IMR-90 (cell line): Measurements from ENCODE around the gene LYVE1. TPM values are rescaled to one million over a fixed set of nuclear protein-coding genes. Genes with fewer than 3 reads are reported as not detected.
"Not testable (repeated sequence)": the region's sequence is repeated elsewhere in the genome, so short reads cannot be mapped to it uniquely, and the experiment has no call there.

Experiments used
- ATAC-seq: fragments of 200-7000 bp; cut with Tn5 transposase; 2 replicates; pipeline ENCODE4 v1.9.1; 2020; ENCODE audit warnings: low read depth, mild to moderate bottlenecking, moderate library complexity
- BruUV-seq: library from RNA; stranded (reverse); fragments of 400-500 nt; replicated peaks from 2 replicates; lab custom pipeline; 2021; lab: Mats Ljungman, UMichigan
- CTCF ChIA-PET: fragments of 300-600 bp; formaldehyde crosslinking; extraction: SDS; loops from one replicate; lab custom pipeline; 2021; ENCODE audit warnings: antibody characterized with exemption; lab: Yijun Ruan, JAX
- POLR2A ChIA-PET: fragments of 300-600 bp; sonication (Branson Sonifier 250); formaldehyde crosslinking; loops from one replicate; lab custom pipeline; 2022; ENCODE audit warnings: antibody characterized with exemption; ENCODE audit not compliant: unreplicated experiment; lab: Charles Lee
- DNase-seq: peaks from one replicate; pipeline ENCODE4 v3.0.0; 2013
- H2AFZ ChIP-seq: replicated peaks from 2 replicates; pipeline ENCODE3; 2013; ENCODE audit warnings: low read length, mild to moderate bottlenecking; ENCODE audit not compliant: poor library complexity
- H2AK5ac ChIP-seq: 2 replicates; pipeline ENCODE4 v1.6.1; 2013; ENCODE audit warnings: low read depth, low read length, inconsistent platforms
- H2AK9ac ChIP-seq: replicated peaks from 2 replicates; pipeline ENCODE3; 2013; ENCODE audit warnings: mild to moderate bottlenecking, low read depth, low read length, moderate library complexity; ENCODE audit not compliant: poor library complexity
- H2BK120ac ChIP-seq: 2 replicates; pipeline ENCODE4 v1.6.1; 2013; ENCODE audit warnings: low read depth, low read length, inconsistent platforms
- H2BK15ac ChIP-seq: 3 replicates; pipeline ENCODE4 v1.6.1; 2013; ENCODE audit warnings: low read depth, low read length, inconsistent platforms
- H2BK20ac ChIP-seq: 2 replicates; pipeline ENCODE4 v1.6.1; 2013; ENCODE audit warnings: low read depth, mild to moderate bottlenecking, inconsistent platforms, low read length, moderate library complexity
- H2BK5ac ChIP-seq: 2 replicates; pipeline ENCODE4 v1.6.1; 2013; ENCODE audit warnings: mild to moderate bottlenecking, low read depth, low read length, inconsistent platforms; ENCODE audit not compliant: poor library complexity, severe bottlenecking
- H3K14ac ChIP-seq: replicated peaks from 2 replicates; pipeline ENCODE4 v1.6.1; 2013; ENCODE audit warnings: low read depth, low read length, inconsistent platforms
- H3K18ac ChIP-seq: 2 replicates; pipeline ENCODE4 v1.6.1; 2013; ENCODE audit warnings: low read depth, low read length, control low read depth
- H3K23ac ChIP-seq: 2 replicates; pipeline ENCODE4 v1.6.1; 2013; ENCODE audit warnings: low read depth, low read length, inconsistent platforms
- H3K27ac ChIP-seq: 2 replicates; pipeline ENCODE4 v1.5.1; 2013; ENCODE audit warnings: mild to moderate bottlenecking, control low read depth, low read length; ENCODE audit not compliant: insufficient read depth
- H3K27me3 ChIP-seq: 2 replicates; pipeline ENCODE4 v1.6.1; 2013; ENCODE audit warnings: low read length; ENCODE audit not compliant: control insufficient read depth, insufficient read depth
- H3K36me3 ChIP-seq: 2 replicates; pipeline ENCODE4 v1.6.1; 2013; ENCODE audit warnings: low read length, mixed read lengths; ENCODE audit not compliant: control insufficient read depth, insufficient read depth
- H3K4ac ChIP-seq: 2 replicates; pipeline ENCODE4 v1.6.1; 2013; ENCODE audit warnings: low read depth, low read length, inconsistent platforms
- H3K4me1 ChIP-seq: 2 replicates; pipeline ENCODE4 v1.6.1; 2013; ENCODE audit warnings: low read length, mixed read lengths; ENCODE audit not compliant: control insufficient read depth, insufficient read depth
- H3K4me2 ChIP-seq: 2 replicates; pipeline ENCODE4 v1.6.1; 2013; ENCODE audit warnings: low read depth, mild to moderate bottlenecking, control low read depth, low read length, moderate library complexity
- H3K4me3 ChIP-seq: 2 replicates; pipeline ENCODE4 v1.5.1; 2013; ENCODE audit warnings: low read depth, mild to moderate bottlenecking, control low read depth, low read length, moderate library complexity; ENCODE audit not compliant: insufficient read depth
- H3K56ac ChIP-seq: 2 replicates; pipeline ENCODE4 v1.6.1; 2013; ENCODE audit warnings: low read length, inconsistent platforms; ENCODE audit not compliant: insufficient read depth; ENCODE audit errors: extremely low read depth
- H3K79me1 ChIP-seq, 2 experiments: 2 replicates each; pipeline ENCODE4 v1.6.1; 2013; ENCODE audit warnings: low read length in 2 of 2, inconsistent platforms in 1 of 2, low read depth in 1 of 2
- H3K9ac ChIP-seq: 2 replicates; pipeline ENCODE4 v1.6.1; 2013; ENCODE audit warnings: low read depth, low read length, control low read depth
- H3K9me1 ChIP-seq: 2 replicates; pipeline ENCODE4 v1.6.1; 2013; ENCODE audit warnings: low read length, inconsistent platforms; ENCODE audit not compliant: insufficient read depth
- H3K9me3 ChIP-seq: 2 replicates; pipeline ENCODE4 v1.6.1; 2013; ENCODE audit warnings: low read length; ENCODE audit not compliant: control insufficient read depth, insufficient read depth
- H4K20me1 ChIP-seq: 2 replicates; pipeline ENCODE4 v1.6.1; 2013; ENCODE audit warnings: low read length, inconsistent platforms; ENCODE audit not compliant: insufficient read depth
- H4K5ac ChIP-seq: 2 replicates; pipeline ENCODE4 v1.6.1; 2013; ENCODE audit warnings: mild to moderate bottlenecking, low read depth, low read length, control low read depth
- H4K8ac ChIP-seq, 2 experiments: 2 replicates each; pipeline ENCODE4 v1.6.1; 2013; ENCODE audit warnings: low read depth in 2 of 2, low read length in 2 of 2, control low read depth in 1 of 2, inconsistent platforms in 1 of 2
- H4K91ac ChIP-seq: 2 replicates; pipeline ENCODE4 v1.6.1; 2013; ENCODE audit warnings: low read depth, low read length, inconsistent platforms; ENCODE audit not compliant: insufficient read depth
- CEBPB ChIP-seq: IDR thresholded peaks from 2 replicates; pipeline ENCODE4 v1.6.1; 2012; ENCODE audit warnings: low read depth, low read length, improper control_type of control experiment
- CHD1 ChIP-seq: IDR thresholded peaks from 2 replicates; pipeline ENCODE4 v1.6.1; 2012; ENCODE audit warnings: low read depth, low read length, improper control_type of control experiment
- WGBS, 2 experiments: methylation state at CpG; one replicate each; pipeline versions ENCODE4 v1.1.5 to v1.1.7; 2013; ENCODE audit warnings: missing lambda C conversion rate in 2 of 2; ENCODE audit not compliant: insufficient read length in 1 of 2; ENCODE audit errors: extremely low coverage in 2 of 2; 5-methylcytosine and 5-hydroxymethylcytosine counted together
- dilution Hi-C: fragments of 300-500 bp; cut with HindIII; formaldehyde crosslinking; loops from one replicate; pipeline ENCODE4 v1.14.3; 2018; ENCODE audit warnings: low sequenced_read_pairs; ENCODE audit not compliant: unreplicated experiment
- in situ Hi-C: fragments of 300-500 bp; cut with MboI; formaldehyde crosslinking; loops from 3 replicates; pipeline ENCODE4 v1.14.3; 2019; ENCODE audit warnings: low sequenced_read_pairs, inconsistent platforms, mixed read lengths
- intact Hi-C: fragments of 100-400 bp; cut with micrococcal nuclease; formaldehyde crosslinking; loops from 2 replicates; pipeline ENCODE4 v1.10.0; 2022
- polyA plus RNA-seq, 3 experiments: library from polyadenylated mRNA; depleted of rRNA; stranded (reverse); fragments of >200 nt; gene quantifications; 2 replicates each; pipeline ENCODE4 v1.2.3, GENCODE V29; 2012; ENCODE audit warnings: low replicate concordance in 1 of 3
- total RNA-seq: library from RNA; depleted of rRNA; stranded (reverse); fragments of >200 nt; gene quantifications from 2 replicates; pipeline ENCODE4 v1.2.3, GENCODE V29; 2012

The LYVE1 gene
- total and polyA plus RNA-seq, 2 of the 4 experiments (the other 2 are of a cell fraction), result not detected

GRCh38 chr11:10597877-10598351, 29.4 kb upstream of the LYVE1 start:
- H2BK5ac ChIP-seq, result no peak overlapping the region
- H3K36me3 ChIP-seq, result peaks cover 30% of the 10 kb centered on the region
- no peaks in the 10 kb centered on the region for H3K9me3 ChIP-seq
- peaks cover 22% of the 10 kb centered on the region for H3K4me1 ChIP-seq
- H3K27ac ChIP-seq, result peak overlapping the region; percentile 42; the same call in 1 of the 2 replicates
- H2BK15ac ChIP-seq, result peak overlapping the region; percentile 69; the same call in 1 of the 3 replicates
- no peak overlapping the region; the same call in 1 of the 2 replicates for H2AK5ac ChIP-seq
- no peak overlapping the region for H3K56ac ChIP-seq
- H3K4me2 ChIP-seq, result no peak overlapping the region
- no peak overlapping the region for H3K9ac ChIP-seq
- H2BK20ac ChIP-seq, result peak overlapping the region; percentile 72; the same call in 1 of the 2 replicates
- no peak overlapping the region; the same call in 1 of the 2 replicates for H3K14ac ChIP-seq
- no peak overlapping the region for H2AFZ ChIP-seq
- H3K18ac ChIP-seq, result peak overlapping the region; percentile 39
- H3K4ac ChIP-seq, result peak overlapping the region; percentile 55; the same call in 1 of the 2 replicates
- TF ChIP-seq CHD1 (no peak), CEBPB (peak; percentile 91)
- no peaks in the 10 kb centered on the region for H3K27me3 ChIP-seq
- no peak overlapping the region for H2AK9ac ChIP-seq
- H4K8ac ChIP-seq, result peak overlapping the region in 1 of 2 experiments; percentile 82; a peak in 2 of 4 replicates
- dilution Hi-C loops, result no loop called here
- H4K5ac ChIP-seq, result peak overlapping the region; percentile 31
- ChIA-PET POLR2A (no interaction called here), CTCF (no interaction called here)
- WGBS, 2 experiments, result no CpG with 5 or more reads among the region's 2 CpGs
- BruUV-seq, result TSS peak; percentile 15
- no peak overlapping the region for H3K23ac ChIP-seq
- no peak overlapping the region for H3K4me3 ChIP-seq
- DNase-seq, result peak; percentile 41
- H4K91ac ChIP-seq, result peak overlapping the region; percentile 37
- in situ Hi-C loops, result no loop called here
- intact Hi-C loops, result no loop called here
- H2BK120ac ChIP-seq, result peak overlapping the region; percentile 39
- H4K20me1 ChIP-seq, result no peaks in the 10 kb centered on the region
- ATAC-seq, result no peak
- H3K79me1 ChIP-seq, result peaks cover 0 to 25% of the 10 kb centered on the region in 2 experiments; a peak in 2 of 4 replicates
- H3K9me1 ChIP-seq, result peaks cover 36% of the 10 kb centered on the region

DNA sequence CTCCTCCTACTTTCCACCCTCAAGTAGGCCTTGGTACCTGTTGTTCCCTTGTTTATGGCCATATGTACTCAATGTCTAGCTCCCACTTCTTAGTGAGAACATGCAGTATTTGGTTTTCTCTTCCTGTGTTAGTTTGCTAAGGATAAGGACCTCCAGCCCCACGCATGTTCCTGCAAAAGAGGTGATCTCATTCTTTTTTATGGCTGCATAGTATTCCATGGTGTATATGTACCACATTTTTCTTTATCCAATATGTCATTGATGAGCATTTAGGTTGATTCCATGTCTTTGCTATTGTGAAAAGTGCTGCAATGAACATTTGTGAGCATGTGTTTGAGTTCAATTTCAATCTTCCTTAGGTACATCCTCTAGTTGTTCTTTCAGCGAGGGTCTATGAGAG, 27.4 kb upstream of the LYVE1 start:
- H3K4me2 ChIP-seq, H2BK5ac ChIP-seq, BruUV-seq, H3K27me3 ChIP-seq, H3K27ac ChIP-seq, H4K91ac ChIP-seq, H4K8ac ChIP-seq, H3K23ac ChIP-seq, H2AK9ac ChIP-seq, ATAC-seq, H2BK20ac ChIP-seq, H3K56ac ChIP-seq, DNase-seq, H2BK15ac ChIP-seq, intact Hi-C loops, H3K9me3 ChIP-seq, in situ Hi-C loops, dilution Hi-C loops, POLR2A ChIA-PET, H4K5ac ChIP-seq, H3K4me3 ChIP-seq, H4K20me1 ChIP-seq, H2AK5ac ChIP-seq, H3K9ac ChIP-seq, H2AFZ ChIP-seq, H2BK120ac ChIP-seq, H3K18ac ChIP-seq, H3K14ac ChIP-seq, H3K4ac ChIP-seq: not testable (repeated sequence)
- CTCF ChIA-PET, result interaction anchor here (0.6 to 1.4 kb wide), 2 partner anchors 11 to 55 kb away, joined by 3 to 5 read pairs; partner anchors contain the start of gene RNF141
- Histone ChIP-seq H3K36me3 (peaks cover 19% of the 10 kb centered on the region), H3K4me1 (peaks cover 34% of the 10 kb centered on the region), H3K9me1 (peaks cover 37% of the 10 kb centered on the region), H3K79me1 (peaks cover 0 to 32% of the 10 kb centered on the region in 2 experiments; a peak in 3 of 4 replicates)
- WGBS, 2 experiments, result no CpG with 5 or more reads among the region's 2 CpGs
